ENCODE data around the gene NXPH2.

NXPH2 gene

GRCh38 chr2:138779781-138780445 lies at the start of gene NXPH2:
NXPH2 (minus strand) TSS chr2:138780390; CDS start chr2:138780241, 149 bp downstream.
- peak; percentile 73 for DNase-seq

- DNase-seq: peak; percentile 59
Observed at GRCh38 chr2:138829326-138829919, 49.2 kb upstream of the NXPH2 start.

GRCh38 chr2:138827426-138828054 lies 47.4 kb upstream of the NXPH2 start:
- peak; percentile 86 for DNase-seq

GRCh38 chr2:138823666-138824065 lies 43.5 kb upstream of the NXPH2 start:
- DNase-seq: no peak

GRCh38 chr2:138819964-138820363 lies 39.8 kb upstream of the NXPH2 start:
- DNase-seq: no peak

- peak; percentile 21 for DNase-seq
Observed at GRCh38 chr2:138818556-138818955, 38.4 kb upstream of the NXPH2 start.

GRCh38 chr2:138814123-138814898 lies 34.1 kb upstream of the NXPH2 start:
- peak; percentile 64 for DNase-seq

GRCh38 chr2:138811431-138811830 lies 31.2 kb upstream of the NXPH2 start:
- no peak for DNase-seq

GRCh38 chr2:138794724-138795123 lies 14.5 kb upstream of the NXPH2 start:
- DNase-seq: no peak

GRCh38 chr2:138787053-138787666 lies 7.0 kb upstream of the NXPH2 start:
- peak; percentile 76 for DNase-seq

GRCh38 chr2:138782383-138782782 lies 2.2 kb upstream of the NXPH2 start:
- no peak for DNase-seq

GRCh38 chr2:138780908-138781307 lies 718 bp upstream of the NXPH2 start:
- DNase-seq: no peak

- no peak for DNase-seq
Observed at GRCh38 chr2:138780446-138780880, 273 bp upstream of the NXPH2 start.

- DNase-seq: no peak
Observed at GRCh38 chr2:138779406-138779780, 797 bp downstream of the NXPH2 start.

- no peak for DNase-seq
Observed at GRCh38 chr2:138777996-138778395, 2.2 kb downstream of the NXPH2 start.

- no peak for DNase-seq
Observed at GRCh38 chr2:138775736-138776135, 4.5 kb downstream of the NXPH2 start.

GRCh38 chr2:138771534-138771933 lies 8.7 kb downstream of the NXPH2 start:
- DNase-seq: no peak

GRCh38 chr2:138767101-138767500 lies 13.1 kb downstream of the NXPH2 start:
- DNase-seq: no peak

- no peak for DNase-seq
Observed at GRCh38 chr2:138766464-138766863, 13.7 kb downstream of the NXPH2 start.

GRCh38 chr2:138763971-138764370 lies 16.2 kb downstream of the NXPH2 start:
- no peak for DNase-seq

- DNase-seq: no peak
Observed at GRCh38 chr2:138762533-138762932, 17.7 kb downstream of the NXPH2 start.

GRCh38 chr2:138760676-138761075 lies 19.5 kb downstream of the NXPH2 start:
- no peak for DNase-seq

GRCh38 chr2:138757384-138757783 lies 22.8 kb downstream of the NXPH2 start:
- no peak for DNase-seq
